DMS53 treated with DMSO at 0.1 percent for 48 hours (cell line): ENCODE data around the gene ASXL1.
A peak's percentile ranks its signal among the peaks of the same experiment; 100 is the strongest.

Source experiments
- DNase-seq: peaks from one replicate; lab custom pipeline; 2025; ENCODE audit not compliant: unreplicated experiment; lab: John Stamatoyannopoulos, UW

The ASXL1 gene

DNA sequence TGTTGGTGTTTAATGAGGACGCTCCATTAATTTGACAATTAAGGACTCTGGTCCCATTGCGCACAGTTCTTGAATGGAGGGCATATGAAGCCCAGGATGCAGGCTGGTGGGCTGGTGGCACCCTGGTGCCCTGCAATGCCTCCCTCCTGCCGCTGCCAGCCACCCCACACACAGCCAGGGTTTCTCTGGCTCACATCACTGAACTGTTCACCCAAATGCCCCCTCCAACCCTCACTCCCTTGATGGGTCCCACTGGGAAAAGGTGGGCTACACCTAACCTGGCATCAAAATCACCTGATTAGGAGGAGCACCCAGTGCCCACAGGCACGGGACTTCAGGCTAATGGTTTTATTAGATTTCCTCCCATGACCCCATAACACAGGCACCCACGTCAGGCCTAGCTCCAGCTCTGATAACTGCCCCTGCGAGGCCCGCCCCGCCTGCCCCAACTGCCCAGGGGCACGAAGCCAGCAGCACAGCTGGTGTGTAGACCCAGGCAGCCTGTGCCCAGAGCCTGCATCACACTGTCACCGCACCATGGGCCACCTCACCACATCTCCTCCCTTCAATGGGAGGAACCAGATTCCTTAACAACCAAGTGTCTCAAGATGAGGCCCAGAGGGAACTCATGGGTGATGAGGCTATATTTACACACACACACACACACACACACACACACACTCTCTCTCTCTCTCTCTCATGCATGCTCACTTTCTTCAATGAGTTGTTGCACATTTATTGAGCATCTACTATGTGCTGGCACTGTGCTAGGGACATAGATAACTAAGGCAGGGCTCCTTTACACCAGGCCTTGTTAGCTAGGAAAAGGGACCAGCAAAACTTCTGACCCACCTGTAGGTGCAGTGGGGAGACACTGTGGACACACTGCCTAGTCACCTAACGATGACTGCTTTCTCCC, 119.7 kb downstream of the ASXL1 start:
- DNase-seq, result no peak

DNA sequence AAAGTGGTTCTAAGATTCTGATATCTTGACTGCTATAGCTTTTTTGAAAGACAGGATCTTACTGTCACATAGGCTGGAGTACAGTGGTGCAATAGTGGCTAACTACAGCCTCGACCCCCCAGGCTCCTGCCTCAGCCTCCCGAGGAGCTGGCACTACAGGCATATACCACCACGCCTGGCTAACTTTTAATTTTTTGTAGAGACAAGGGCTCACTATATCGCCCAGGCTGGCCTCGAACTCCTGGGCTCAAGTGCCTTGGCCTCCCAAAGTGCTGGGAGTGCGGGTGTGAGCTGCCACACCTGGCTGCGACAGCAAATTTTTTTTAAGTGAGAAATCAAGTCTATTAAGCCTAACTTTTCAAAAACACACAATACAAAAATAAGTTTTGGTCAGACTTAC, 120.4 kb downstream of the ASXL1 start:
- no peak for DNase-seq

DNA sequence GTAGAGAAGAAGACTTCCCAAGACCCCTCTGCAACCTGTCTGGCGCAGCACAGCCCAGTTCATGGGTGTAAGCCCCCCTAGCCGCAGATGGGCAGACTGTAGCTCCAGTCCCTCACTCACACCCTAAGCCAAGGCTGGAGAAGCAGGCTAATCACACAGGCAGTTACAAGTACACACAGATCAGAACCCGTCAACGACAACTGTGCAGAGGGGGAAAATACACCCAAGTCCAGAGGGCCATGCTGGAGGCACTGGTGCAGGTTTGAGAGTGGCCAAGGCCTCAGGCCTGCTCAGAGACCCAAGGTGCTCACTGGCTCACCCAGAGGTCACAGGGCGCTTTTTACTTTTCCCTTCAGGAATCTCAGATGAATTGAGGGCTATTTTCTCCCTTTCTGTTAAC, 120.9 kb downstream of the ASXL1 start:
- DNase-seq, result no peak

DNA sequence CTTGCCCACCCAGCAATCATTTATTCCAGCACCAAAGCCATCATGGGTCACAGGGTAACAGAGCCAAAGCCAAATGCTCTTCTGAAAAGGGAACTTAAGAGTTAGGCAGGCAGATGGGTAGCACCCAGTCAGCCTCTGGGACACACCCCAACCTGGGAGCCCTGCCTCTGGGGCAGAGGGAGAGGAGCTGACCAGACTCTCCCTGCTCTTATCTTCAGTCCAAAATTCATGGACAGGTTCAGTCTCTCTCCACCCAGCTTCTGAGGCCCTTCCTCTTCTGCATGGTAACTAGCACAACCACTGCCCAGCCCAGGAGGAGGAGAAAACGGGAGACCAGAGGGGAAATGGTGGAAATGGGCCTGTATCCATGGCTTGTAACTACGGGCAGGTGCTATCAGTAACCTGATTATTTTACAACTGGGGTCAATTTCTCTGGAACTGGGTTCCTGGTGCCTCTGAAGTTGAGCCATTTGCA, 121.6 kb downstream of the ASXL1 start:
- DNase-seq, result no peak

DNA sequence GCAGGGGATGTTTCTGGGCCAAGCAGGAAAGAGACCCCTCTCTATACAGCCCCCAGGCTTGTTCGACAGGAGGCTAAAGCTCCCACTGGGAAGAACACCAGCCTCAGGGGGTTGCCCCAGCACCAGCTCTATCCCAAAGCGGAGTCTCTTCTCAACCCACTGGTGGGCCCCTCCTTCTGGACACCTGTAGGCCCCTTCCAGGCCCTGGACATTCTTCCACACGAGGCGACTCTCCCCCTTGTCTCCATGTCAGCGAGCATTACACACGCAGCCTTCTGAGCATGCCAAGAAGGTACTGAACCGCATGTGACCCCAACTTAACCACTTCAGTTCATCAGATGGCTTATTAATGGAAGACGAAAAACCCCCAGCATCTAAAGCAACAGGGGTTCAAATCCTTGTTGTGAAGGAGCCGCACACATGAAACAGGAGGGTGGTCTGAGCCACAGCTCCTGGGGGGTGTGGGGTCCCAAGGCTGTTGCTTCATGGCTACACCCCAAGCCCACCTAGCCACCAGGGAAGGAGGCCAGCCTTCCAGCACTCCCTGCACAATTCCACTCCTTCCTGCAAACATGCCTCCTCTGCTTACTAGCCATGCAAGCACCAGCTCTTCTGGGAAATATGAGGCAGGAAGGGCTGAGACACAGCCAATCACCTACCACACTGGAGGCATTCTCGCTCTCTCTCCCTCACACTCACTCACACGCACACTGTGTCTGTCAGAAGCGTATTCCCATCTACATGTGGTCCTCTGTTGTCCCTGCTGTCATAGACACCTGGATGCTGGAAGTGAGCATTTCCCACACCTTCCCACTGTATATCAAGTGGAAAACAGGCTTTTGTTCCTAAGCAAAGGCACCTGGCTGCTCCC, 122.5 kb downstream of the ASXL1 start:
- DNase-seq, result no peak

DNA sequence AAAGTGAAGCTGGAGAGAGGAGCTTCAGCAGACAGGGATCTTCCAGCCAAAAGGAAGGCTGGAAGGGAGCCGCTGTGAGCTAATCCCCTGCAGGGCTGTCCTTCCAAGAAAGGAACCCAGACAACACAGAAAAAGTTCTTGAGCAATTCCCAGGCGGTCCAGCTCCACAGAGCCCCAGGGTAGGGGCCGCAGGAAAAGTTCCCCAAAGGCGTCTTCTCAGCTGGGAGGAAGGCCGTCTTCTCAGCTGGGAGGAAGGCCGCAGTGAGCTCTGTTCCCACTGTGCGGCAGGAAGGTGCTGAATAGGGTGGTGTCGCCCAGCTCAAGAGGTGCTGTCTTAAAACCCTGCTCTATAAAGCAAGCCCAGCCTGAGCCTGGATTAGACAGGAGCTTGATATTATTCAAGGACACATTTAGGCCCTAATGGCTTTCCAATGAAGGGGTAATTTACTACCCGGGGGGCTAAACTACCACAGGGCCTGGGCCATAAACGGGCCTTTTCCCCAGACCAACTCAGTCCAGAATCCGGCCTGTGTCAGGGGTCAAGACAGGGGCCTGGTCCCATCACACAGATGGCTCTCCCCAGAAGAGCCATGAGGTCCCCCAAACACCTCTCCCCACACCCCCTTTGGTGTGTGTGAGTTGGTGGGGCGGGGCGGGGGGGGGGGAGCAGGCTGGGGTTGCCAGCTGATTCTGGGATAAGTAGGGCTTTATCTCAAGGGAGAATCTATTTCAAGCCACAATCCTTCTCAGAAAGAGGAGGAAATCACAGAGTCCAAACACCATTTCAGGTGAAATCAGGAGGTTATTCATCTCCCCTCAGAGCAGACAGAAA, 123.4 kb downstream of the ASXL1 start:
- DNase-seq, result no peak

DNA sequence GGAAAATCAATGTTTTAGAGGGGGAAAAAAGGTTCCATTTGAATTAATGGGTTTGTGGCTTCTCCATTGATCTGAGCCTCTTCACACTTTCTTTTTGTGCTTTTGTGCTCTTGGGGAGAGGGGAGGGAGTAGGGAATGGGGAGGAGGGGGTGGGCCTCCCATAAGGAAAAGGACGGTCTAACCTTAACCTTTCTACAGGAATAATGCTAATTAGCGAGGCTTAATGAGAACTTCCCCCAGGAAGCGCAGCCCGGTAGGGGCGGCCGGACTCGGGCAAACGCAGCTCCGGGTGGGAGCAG, 124.0 kb downstream of the ASXL1 start:
- no peak for DNase-seq

DNA sequence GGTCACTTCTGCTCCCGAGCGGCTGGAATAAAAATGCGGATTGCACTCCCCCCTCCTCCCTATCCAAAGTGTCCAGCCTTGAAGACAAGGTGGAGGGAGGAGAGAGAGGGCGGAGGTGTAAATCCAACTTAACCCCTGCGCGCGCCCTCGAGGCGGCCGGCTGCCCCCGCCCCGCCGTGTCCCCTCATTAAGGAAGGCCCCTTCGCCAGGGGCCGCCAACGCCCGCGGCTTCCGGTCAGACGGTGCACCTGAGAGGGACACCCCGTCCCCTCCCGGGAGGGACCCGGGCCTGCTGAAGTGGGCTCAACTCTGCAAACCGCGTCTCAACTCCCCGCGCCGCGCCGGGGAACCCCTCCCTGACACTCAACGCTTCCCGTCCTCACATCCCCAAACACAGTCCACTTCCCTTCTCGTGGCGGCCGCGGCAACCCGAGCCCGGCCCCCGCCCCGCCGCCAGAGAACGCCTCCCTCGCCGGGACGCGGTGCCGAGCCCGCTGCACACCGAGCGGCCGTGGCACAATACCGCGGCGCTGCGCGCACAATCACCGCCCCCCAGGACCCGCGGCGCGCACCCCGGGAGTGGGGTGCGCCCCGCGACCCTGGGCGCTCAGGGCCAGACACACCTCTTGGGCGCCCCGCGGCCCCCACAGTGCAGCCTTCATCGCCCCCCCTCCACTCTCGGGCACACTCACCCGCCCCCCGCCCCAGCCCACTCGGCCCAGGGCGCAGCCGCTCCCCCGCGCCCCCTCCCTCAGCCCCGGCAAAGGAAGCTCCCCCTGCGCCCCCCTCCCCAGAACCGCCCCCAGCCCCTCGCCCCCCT, 124.5 kb downstream of the ASXL1 start:
- DNase-seq, result no peak

DNA sequence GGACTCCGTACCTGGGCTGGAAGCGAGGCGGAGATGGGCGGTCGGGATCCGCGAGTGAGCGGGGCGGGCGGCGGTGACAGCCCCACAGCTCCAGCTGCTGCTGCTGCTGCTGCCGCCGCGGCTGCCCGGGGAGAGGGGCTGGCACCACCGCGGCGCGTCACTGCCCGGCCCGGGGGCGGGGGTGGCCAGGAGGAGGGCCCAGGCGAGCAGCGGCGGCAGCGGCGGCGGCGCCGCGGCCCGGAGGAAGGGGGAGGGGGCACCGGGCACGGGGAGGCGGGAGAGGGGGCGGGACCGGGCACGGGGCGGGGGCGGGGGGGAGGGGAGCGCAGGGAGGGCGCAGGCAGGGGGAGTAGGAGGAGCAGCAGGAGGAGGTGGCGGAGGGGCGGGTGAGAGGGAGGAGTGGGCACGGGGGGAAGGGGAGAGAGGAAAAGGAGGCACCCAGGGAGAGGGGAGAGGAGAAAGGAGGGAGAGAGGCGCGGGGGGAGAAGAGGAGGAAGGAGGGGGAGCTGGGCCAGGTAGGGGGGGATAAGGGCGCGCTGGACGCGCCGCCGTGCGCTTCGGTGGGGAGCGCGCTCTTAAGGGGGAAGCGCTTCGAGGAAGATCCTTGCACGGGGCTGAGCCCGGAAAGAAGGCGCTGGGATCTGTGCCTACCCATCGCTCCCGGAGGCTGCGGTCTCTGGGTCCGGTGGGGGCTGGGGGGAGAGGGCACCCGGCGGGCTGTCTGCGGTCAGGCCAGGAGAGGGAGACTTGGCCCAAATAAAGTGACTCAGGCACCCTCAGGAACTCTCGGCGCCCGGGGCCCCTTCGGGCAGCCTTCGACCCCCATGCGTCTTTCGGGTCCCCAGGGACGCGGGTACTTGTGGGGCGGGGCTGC, 125.5 kb downstream of the ASXL1 start:
- peak; percentile 65 for DNase-seq

DNA sequence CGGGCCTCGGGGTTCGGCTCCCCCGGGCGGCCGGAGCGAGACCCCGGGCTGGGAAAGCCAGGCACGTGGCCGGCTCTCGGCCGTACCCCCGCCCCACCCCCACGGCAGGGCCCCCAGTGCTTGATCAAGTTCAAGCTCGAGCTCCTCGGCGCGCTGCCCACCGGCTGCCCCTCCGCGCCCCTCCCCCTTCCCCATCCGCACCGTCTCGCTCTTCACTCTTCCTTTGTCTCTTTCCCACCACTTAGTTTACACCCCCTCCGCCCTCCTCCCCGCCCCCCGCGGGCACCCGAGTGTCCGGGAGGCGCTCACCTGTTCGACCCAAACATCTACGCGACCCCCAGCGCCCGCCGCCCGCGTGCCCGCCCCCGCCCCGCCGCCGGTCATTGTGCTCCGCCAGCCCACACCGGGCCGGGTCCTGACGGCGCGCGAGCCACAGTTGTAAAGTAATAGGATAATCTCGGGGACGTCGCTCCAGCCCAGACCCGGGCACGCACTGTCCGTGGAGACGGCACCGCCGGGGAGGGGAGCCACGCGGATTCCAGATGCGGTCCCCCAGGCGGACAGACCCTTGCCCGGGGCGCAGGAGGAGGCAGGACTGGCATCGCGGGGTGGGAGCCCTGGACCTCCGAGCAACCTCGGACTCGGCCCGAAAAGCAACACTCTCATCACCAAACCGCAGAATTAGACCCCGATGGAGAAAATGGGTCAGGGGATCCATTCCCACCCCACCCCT, 126.3 kb downstream of the ASXL1 start:
- DNase-seq, result peak; percentile 23

DNA sequence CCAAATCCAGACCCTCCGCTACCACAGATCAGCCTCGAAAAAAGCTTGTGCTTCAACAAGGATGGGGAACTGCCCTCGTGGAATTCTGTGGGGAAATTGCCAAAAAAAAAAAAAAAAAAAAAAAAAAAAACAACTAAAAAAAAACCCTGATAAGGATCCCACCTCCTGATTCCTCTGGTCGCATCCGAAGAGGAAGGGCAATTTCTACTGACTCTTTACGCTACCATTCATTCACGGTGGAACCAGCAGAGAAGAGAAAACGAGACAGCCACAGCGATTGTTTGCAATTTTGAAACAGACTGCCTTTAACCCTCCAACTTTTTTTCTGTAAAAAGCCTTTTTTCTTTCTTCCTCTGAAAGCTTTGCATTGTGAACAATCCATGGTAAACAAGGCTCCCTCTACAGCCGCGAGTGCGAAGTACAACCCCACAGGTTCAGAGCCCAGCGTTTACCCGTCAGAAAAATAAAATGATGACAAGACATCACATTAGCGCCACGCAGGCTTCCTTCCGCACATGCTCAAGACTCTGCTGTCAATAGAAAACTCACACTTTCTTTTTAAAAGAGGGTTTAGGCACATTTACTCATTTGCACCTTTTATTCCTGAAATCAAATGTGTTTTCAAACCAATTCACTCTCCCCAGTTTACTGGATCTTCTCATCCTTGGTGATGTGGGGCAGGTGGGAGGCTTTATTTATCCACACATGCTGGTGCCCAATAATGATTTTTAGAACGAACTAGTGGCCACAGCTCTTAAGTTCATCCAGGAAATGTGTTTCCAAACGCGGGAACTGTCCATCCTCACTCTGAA, 127.0 kb downstream of the ASXL1 start:
- DNase-seq, result peak; percentile 84

DNA sequence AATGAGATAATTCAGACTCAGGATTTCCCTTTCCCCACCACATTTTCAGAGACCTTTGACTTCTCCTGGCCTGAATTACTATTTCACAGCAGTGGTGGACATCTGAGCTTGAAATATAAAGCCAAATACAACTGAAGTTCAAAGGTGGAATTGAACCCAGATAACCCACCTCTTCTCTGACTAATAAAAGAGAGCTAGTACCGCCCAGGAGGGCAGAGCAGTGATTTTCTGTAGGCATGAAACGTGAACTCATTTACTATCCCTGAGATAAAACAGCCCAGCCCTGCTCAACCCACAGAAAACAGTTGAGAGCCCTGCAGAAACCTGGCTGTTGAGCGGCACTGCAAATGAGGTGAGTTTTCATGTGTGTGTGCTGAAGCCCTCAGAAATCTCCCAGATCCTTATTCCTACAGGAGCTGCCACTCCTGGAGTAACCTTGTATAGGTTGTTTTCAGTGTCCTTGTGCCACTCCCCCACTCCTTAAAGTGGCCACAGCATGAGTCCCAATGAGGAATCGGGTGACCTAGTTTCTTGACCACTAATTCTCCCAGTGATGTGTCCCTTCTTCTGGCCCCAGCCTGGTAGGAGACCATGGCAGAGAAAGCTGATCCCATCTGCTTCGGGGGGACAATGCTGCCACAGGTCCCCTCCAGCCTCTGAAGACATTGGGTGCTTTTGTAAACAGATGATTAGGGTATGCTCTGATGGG, 127.8 kb downstream of the ASXL1 start:
- no peak for DNase-seq

DNA sequence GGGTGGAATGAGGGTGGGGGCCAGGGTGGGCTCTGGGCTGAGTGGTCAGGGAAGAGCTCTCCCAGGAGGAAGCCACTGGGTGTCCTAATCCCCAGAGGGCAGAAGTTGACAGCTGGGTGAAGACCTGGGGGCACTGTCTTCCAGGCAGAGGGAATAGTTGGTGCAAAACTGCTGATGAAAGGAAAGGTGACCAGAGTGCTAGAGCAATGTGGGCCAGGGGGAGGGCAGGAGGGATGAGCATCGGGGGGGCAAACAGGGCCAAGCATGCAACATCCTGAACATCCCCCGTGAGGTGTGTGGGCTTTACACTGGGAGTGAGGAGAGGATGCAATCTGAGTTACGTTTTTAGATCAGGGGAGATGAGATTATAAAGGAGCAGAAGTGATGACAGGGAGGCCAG, 129.2 kb downstream of the ASXL1 start:
- DNase-seq, result no peak

DNA sequence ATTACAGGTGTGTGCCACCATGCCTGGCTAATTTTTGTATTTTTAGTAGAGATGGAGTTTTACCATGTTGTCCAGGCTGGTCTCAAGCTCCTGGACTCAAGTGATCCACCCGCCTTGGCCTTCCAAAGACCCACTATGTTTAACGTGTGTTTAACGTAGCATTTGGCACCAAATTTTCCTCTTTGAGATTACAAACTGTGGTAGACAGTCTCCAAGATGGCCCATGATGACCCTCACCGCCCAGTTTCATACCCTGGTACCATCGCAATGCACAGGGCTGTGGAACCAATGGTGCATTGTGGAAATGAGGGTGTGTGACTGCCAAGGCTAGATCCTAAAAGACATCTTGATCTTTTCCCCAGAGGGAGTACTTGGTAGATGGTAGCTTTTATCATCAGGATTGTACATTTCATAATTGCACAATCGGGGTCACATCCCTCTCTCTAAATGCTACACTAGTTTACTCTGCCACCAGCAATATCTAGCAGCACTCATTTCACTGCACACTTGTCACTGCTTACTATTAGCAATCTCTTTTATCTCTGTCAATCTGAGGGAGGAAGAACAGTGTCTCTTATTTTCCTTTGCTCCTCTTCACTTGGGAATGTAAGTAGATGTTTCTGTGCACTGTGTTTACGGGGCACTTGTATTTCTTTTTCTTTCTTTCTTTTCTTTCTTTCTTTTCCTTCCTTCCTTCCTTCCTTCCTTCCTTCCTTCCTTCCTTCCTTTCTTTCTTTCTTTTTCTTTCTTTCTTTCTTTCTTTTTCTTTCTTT, 130.1 kb downstream of the ASXL1 start:
- DNase-seq, result no peak
